DLD1 (cell line): Measurements from ENCODE around the gene DCUN1D1.

Experiments used
- in situ Hi-C: cut with HindIII; loops from 2 replicates; pipeline ENCODE4 v1.10.0; 2017; ENCODE audit warnings: low sequenced_read_pairs

DCUN1D1 gene

DNA sequence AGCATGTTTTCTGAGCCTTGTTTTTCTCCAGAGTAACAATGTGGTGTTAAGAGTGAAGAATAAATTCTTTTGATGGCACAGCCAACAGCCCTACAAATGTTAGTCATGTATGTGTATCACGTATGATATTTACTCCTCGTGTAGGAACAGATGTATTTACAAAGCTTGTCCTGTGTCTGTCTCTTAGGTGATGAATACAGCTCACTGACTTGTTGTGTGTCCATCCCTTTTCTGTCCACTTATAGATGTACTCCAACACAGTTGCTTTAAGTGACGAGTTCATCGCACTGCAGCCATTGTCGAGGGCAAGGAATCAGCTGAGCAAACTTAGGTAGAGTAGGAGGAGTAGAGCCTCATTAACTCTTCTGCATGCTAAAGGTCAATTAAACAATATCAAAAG lies 78.1 kb downstream of the DCUN1D1 start:
- in situ Hi-C loops = no loop called here

DNA sequence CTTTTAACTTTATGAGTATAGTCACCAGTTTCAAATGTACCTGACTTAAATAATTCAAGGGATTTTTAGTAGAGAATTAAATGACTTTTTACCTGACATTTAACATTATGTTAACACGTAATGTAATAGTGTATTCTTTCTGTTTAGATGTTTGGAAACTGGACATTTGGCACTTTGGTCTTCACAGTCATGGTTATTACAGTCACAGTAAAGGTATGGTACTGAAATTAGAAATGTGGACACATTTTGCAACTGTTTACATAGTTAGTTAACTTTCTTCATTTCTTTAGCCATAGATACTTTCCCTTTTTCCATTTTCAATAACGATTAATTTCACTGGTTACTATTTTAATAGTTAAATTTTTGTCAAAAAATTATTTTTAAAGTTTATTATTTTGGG lies 83.8 kb downstream of the DCUN1D1 start:
- in situ Hi-C loops = no loop called here

DNA sequence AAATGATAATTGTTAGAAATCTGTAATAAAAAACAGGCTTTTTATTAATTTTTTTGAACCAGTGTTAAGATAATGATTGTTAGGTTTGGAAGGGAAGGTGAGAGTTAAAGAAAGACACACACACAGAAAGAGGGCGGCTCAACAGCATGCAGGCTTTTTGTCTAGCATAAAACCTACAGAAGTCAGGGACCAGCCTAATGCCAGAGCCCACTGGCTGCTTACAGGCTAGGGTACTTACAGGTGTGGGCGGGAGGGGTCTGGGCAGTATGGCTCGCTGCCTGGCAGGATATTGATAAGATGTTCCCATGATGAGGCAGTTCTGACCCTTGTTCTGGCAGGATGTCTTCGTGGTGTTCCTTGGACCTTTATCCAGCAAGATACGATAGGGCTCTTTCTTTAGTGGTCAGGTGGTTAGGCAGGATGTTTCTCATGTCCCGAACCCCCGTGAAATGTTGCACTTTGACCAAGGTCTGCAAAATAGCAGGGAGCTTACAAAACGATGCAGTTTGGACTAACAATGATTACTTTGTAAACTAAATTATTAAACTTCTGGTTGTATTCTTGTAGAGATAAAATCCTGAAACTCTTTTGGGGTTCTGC lies 84.7 kb downstream of the DCUN1D1 start:
- in situ Hi-C loops = no loop called here

- in situ Hi-C loops = no loop called here
Measured at GRCh38 chr3:182892226-182892625, 88.1 kb downstream of the DCUN1D1 start.

- in situ Hi-C loops = no loop called here
Measured at GRCh38 chr3:182891364-182891763, 89.0 kb downstream of the DCUN1D1 start.

DNA sequence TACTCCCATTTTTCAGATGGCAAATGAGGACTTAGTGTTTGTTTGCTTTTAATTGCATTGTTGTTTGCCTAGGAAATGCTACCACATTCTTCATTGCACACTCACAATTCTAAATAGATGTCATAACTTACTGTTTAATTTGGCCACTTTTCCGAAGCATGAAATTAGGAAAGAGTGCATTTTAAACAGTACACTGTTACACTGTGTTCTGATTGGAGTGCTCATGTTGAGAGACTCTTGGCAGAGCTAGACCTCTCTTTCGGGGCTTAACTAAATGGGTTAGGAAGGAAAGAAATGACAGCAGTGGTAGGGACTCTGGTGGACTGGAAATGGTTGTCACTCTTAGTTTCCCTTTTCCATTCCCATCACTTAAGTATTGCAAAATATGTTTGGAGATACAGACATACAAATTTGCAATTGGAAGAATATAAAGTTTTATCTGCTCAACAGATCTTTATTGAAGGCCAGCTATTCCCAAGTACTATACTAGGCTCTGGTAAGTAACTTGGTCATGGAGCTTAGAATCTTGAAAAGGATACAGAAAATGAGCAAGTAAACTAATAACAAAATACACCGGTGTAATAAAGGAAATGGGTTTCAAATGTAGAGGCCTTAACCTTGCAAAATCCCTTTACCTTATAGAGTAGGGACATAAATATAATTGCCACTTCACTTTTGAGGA lies 90.2 kb downstream of the DCUN1D1 start:
- in situ Hi-C loops = no loop called here
